HepG2 (cell line): ENCODE results near the gene DCN. TPM values are rescaled to one million over a fixed set of nuclear protein-coding genes. Genes with fewer than 3 reads are reported as not detected.

Experiments used
- ATAC-seq: fragments of 200-7000 bp; cut with Tn5 transposase; 3 replicates; pipeline ENCODE4 v1.9.1; 2020; ENCODE audit warnings: mild to moderate bottlenecking, moderate library complexity
- BruUV-seq: library from RNA; stranded (reverse); fragments of 400-500 nt; replicated peaks from 2 replicates; lab custom pipeline; 2021; lab: Mats Ljungman, UMichigan
- CTCF ChIA-PET: fragments of 300-600 bp; formaldehyde crosslinking; extraction: SDS; loops from one replicate; lab custom pipeline; 2021; ENCODE audit warnings: low total read pairs, inconsistent platforms, low intra/inter-chr PET ratio; lab: Yijun Ruan, JAX
- POLR2A ChIA-PET: fragments of 350-600 bp; sonication (Branson Sonifier 250); formaldehyde crosslinking; loops from one replicate; lab custom pipeline; 2020; ENCODE audit warnings: antibody characterized with exemption, inconsistent platforms; lab: Yijun Ruan, JAX
- DNase-seq: peaks from one replicate; pipeline ENCODE4 v3.0.0-alpha.2; 2015; ENCODE audit warnings: low spot score
- FAIRE-seq: peaks from 3 replicates; lab custom pipeline; 2011; peaks lifted over from hg19 to GRCh38; lab: Jason Lieb, UNC
- H2AFZ ChIP-seq: one replicate; pipeline ENCODE4 v1.6.1; 2011; ENCODE audit warnings: low read length, inconsistent platforms
- H3K27ac ChIP-seq: fragments of 300-600 bp; 3 replicates; pipeline ENCODE4 v1.8.0; 2011; ENCODE audit warnings: mixed run types, mild to moderate bottlenecking, mixed read lengths, low read length, inconsistent platforms; ENCODE audit not compliant: insufficient read depth; ENCODE audit errors: extremely low read length
- H3K27me3 ChIP-seq, 2 experiments: fragments of 200-600 bp in 1 of 2; 2 replicates in 1 of 2; 3 replicates in 1 of 2; pipeline versions ENCODE4 v1.6.0 to v1.8.0; 2011; ENCODE audit warnings: low read length in 2 of 2, mild to moderate bottlenecking in 2 of 2, moderate library complexity in 2 of 2, inconsistent platforms in 1 of 2; ENCODE audit not compliant: insufficient read depth in 2 of 2, control insufficient read depth in 1 of 2
- H3K36me3 ChIP-seq, 2 experiments: fragments of 200-600 bp in 1 of 2; replicated peaks in 1 of 2; 2 replicates in 1 of 2; 3 replicates in 1 of 2; pipeline versions ENCODE4 v1.5.1 to v1.8.0; 2011; ENCODE audit warnings: low read length in 2 of 2, inconsistent platforms in 1 of 2; ENCODE audit not compliant: insufficient read depth in 2 of 2, control insufficient read depth in 1 of 2
- H3K4me1 ChIP-seq: 2 replicates; pipeline ENCODE4 v1.5.1; 2012; ENCODE audit warnings: low read length, inconsistent platforms; ENCODE audit not compliant: insufficient read depth
- H3K4me2 ChIP-seq: 2 replicates; pipeline ENCODE4 v1.6.0; 2011; ENCODE audit warnings: low read depth, low read length, inconsistent platforms
- H3K4me3 ChIP-seq, 3 experiments: fragments of 200-600 bp in 1 of 3; sonication (generic), shearing (Covaris generic) in 1 of 3; replicated peaks in 1 of 3; 2 replicates each; pipeline ENCODE4 v1.5.1; 2011 to 2016; ENCODE audit warnings: low read length in 3 of 3, inconsistent platforms in 2 of 3, low read depth in 2 of 3, mild to moderate bottlenecking in 2 of 3, control low read depth in 1 of 3, mixed read lengths in 1 of 3; ENCODE audit not compliant: insufficient read depth in 1 of 3
- H3K79me2 ChIP-seq: one replicate; pipeline ENCODE4 v1.6.1; 2011; ENCODE audit warnings: low read length, inconsistent platforms; ENCODE audit not compliant: insufficient read depth
- H3K9ac ChIP-seq: 2 replicates; pipeline ENCODE4 v1.6.0; 2011; ENCODE audit warnings: mild to moderate bottlenecking, low read depth, low read length, inconsistent platforms; ENCODE audit not compliant: insufficient read depth
- H3K9me3 ChIP-seq: 2 replicates; pipeline ENCODE4 v1.5.1; 2012; ENCODE audit warnings: mild to moderate bottlenecking, low read length
- H4K20me1 ChIP-seq: 2 replicates; pipeline ENCODE4 v1.6.0; 2011; ENCODE audit warnings: inconsistent platforms, mild to moderate bottlenecking, low read length, moderate library complexity; ENCODE audit not compliant: insufficient read depth
- ARNT ChIP-seq: fragments of 450-650 bp; IDR thresholded peaks from 2 replicates; pipeline ENCODE4 v1.6.1; 2017
- CEBPG ChIP-seq: IDR thresholded peaks from 2 replicates; pipeline ENCODE4 v1.6.1; 2016
- ERF ChIP-seq: IDR thresholded peaks from 2 replicates; pipeline ENCODE4 v1.6.1; 2018; ENCODE audit warnings: missing biosample characterization, missing genetic modification reagents
- GTF3A ChIP-seq: sonication (generic); formaldehyde crosslinking; conservative IDR thresholded peaks from 2 replicates; pipeline ENCODE4 v1.4.0; 2020; ENCODE audit warnings: mild to moderate bottlenecking, missing genetic modification reagents
- HIVEP1 ChIP-seq: sonication (generic); formaldehyde crosslinking; IDR thresholded peaks from 2 replicates; pipeline ENCODE4 v1.4.0; 2020; ENCODE audit warnings: mild to moderate bottlenecking, missing genetic modification reagents
- KDM5B ChIP-seq: sonication (generic); formaldehyde crosslinking; IDR thresholded peaks from 2 replicates; pipeline ENCODE4 v1.4.0; 2020; ENCODE audit warnings: missing genetic modification reagents, mild to moderate bottlenecking, borderline replicate concordance
- NFYC ChIP-seq: IDR thresholded peaks from 2 replicates; pipeline ENCODE4 v1.6.1; 2016; ENCODE audit warnings: missing genetic modification reagents, missing compliant biosample characterization
- REST ChIP-seq, 2 experiments: IDR thresholded peaks; 2 replicates each; pipeline ENCODE4 v1.6.1; 2011 to 2012; ENCODE audit warnings: low read length in 2 of 2, borderline replicate concordance in 1 of 2, low read depth in 1 of 2, mild to moderate bottlenecking in 1 of 2, moderate library complexity in 1 of 2
- RORA ChIP-seq: sonication (generic); formaldehyde crosslinking; IDR thresholded peaks from 2 replicates; pipeline ENCODE4 v1.5.0; 2020; ENCODE audit warnings: mild to moderate bottlenecking, missing genetic modification reagents, moderate library complexity
- TARDBP ChIP-seq: sonication (generic); formaldehyde crosslinking; IDR thresholded peaks from 2 replicates; pipeline ENCODE4 v1.8.0; 2022; ENCODE audit warnings: mild to moderate bottlenecking, missing genetic modification reagents
- THAP9 ChIP-seq: sonication (generic); formaldehyde crosslinking; IDR thresholded peaks from 2 replicates; pipeline ENCODE4; 2020; ENCODE audit warnings: missing genetic modification reagents, mild to moderate bottlenecking, borderline replicate concordance
- ZFYVE20 ChIP-seq: sonication (generic); formaldehyde crosslinking; IDR thresholded peaks from 2 replicates; pipeline ENCODE4 v1.8.0; 2023; ENCODE audit warnings: low read depth, mild to moderate bottlenecking, moderate library complexity, missing genetic modification reagents, borderline replicate concordance
- ZGPAT ChIP-seq: IDR thresholded peaks from 2 replicates; pipeline ENCODE4 v1.6.1; 2016; ENCODE audit warnings: mild to moderate bottlenecking
- ZMYM2 ChIP-seq: sonication (generic); formaldehyde crosslinking; IDR thresholded peaks from 2 replicates; pipeline ENCODE4 v1.8.0; 2022; ENCODE audit warnings: mild to moderate bottlenecking, missing genetic modification reagents
- ZNF136 ChIP-seq: sonication (generic); formaldehyde crosslinking; IDR thresholded peaks from 2 replicates; pipeline ENCODE4 v1.8.1; 2022; ENCODE audit warnings: low read depth, mild to moderate bottlenecking, moderate library complexity, missing genetic modification reagents
- ZNF329 ChIP-seq: sonication (generic); formaldehyde crosslinking; IDR thresholded peaks from 2 replicates; pipeline ENCODE4 v1.9.0; 2021; ENCODE audit warnings: low read depth, mild to moderate bottlenecking, missing genetic modification reagents
- ZNF33A ChIP-seq: sonication (generic); formaldehyde crosslinking; IDR thresholded peaks from 2 replicates; pipeline ENCODE4 v1.5.1; 2020; ENCODE audit warnings: missing genetic modification reagents, mild to moderate bottlenecking, moderate library complexity, borderline replicate concordance
- ZNF776 ChIP-seq: sonication (generic); formaldehyde crosslinking; IDR thresholded peaks from 2 replicates; pipeline ENCODE4 v1.4.0; 2020; ENCODE audit warnings: mild to moderate bottlenecking, missing genetic modification reagents
- ZZZ3 ChIP-seq: sonication (generic); formaldehyde crosslinking; IDR thresholded peaks from 2 replicates; pipeline ENCODE4 v1.4.0; 2020; ENCODE audit warnings: missing genetic modification reagents, mild to moderate bottlenecking, borderline replicate concordance
- WGBS: methylation state at CpG from one replicate; pipeline ENCODE4 v1.1.6; 2017; ENCODE audit warnings: low lambda C conversion rate; 5-methylcytosine and 5-hydroxymethylcytosine counted together
- in situ Hi-C: cut with HindIII; loops from 2 replicates; pipeline ENCODE4 v1.10.0; 2017; ENCODE audit warnings: low pct_unique_long_range_greater_than_20kb; ENCODE audit not compliant: extremely low pct_ligation_motif_present
- intact Hi-C: fragments of 100-400 bp; cut with micrococcal nuclease; formaldehyde crosslinking; loops from one replicate; pipeline ENCODE4 v1.10.0; 2022; ENCODE audit not compliant: unreplicated experiment
- polyA plus RNA-seq, 8 experiments: library from polyadenylated mRNA; depleted of rRNA in 3 of 8; stranded (reverse) in 7 of 8; unstranded in 1 of 8; fragments of >200 nt; fragmentation: Illumina TruSeq in 4 of 8; extraction: Trizol in 4 of 8; gene quantifications; 2 replicates each; pipeline versions ENCODE4 v1.2.1 to v1.2.3, GENCODE V29; 2011 to 2016; ENCODE audit warnings: low read depth in 4 of 8, missing spikeins in 1 of 8, mixed read lengths in 1 of 8; ENCODE audit not compliant: insufficient read depth in 1 of 8
- total RNA-seq, 5 experiments: library from RNA; depleted of rRNA; stranded (reverse); fragments of >200 nt; fragmentation: Illumina TruSeq; extraction: Trizol; gene quantifications; 2 replicates each; pipeline ENCODE4 v1.2.3, GENCODE V29; 2016; ENCODE audit warnings: low read depth in 1 of 5

DCN gene
- total and polyA plus RNA-seq, 2 of the 13 experiments (the other 11 are each of a cell fraction or from before 2014, with no cell fraction given): not detected

- FAIRE-seq: no peak
- H3K36me3 ChIP-seq: no peaks in the 10 kb centered on the region
Observed at GRCh38 chr12:91191513-91192111, 9.0 kb upstream of the DCN start.

More at GRCh38 chr12:91191513-91192111, 9.0 kb upstream of the DCN start:
- ATAC-seq (no peak), DNase-seq (no peak)
- intact Hi-C loops: no loop called here
- no peak overlapping the region for H3K27ac ChIP-seq
- TF ChIP-seq THAP9 (CRISPR knock-in tag): no peak
- TF ChIP-seq NFYC (CRISPR knock-in tag): no peak
- no peak for TF ChIP-seq ARNT
- TF ChIP-seq ZNF136: no peak
- TF ChIP-seq ZZZ3: no peak
- TF ChIP-seq ERF (CRISPR knock-in tag): no peak
- TF ChIP-seq RORA (CRISPR knock-in tag): no peak
- TF ChIP-seq ZNF776 (CRISPR knock-in tag): no peak
- TF ChIP-seq TARDBP: no peak
- TF ChIP-seq REST (IDR thresholded peaks at IDR 0.05; ENCODE audit: borderline replicate concordance in 1 of 2, low read depth in 1 of 2, low read length in 2 of 2): no peak
- TF ChIP-seq CEBPG (CRISPR knock-in tag): no peak
- TF ChIP-seq ZMYM2 (CRISPR knock-in tag): no peak
- TF ChIP-seq ZNF329 (CRISPR knock-in tag): no peak
- no peak for TF ChIP-seq HIVEP1 (CRISPR knock-in tag)
- no peak for TF ChIP-seq ZFYVE20
- no peak for TF ChIP-seq GTF3A (CRISPR knock-in tag)
- TF ChIP-seq ZNF33A: no peak
- TF ChIP-seq KDM5B (CRISPR knock-in tag): no peak
- no peak for TF ChIP-seq ZGPAT (CRISPR knock-in tag)
- POLR2A ChIA-PET: no interaction called here
- H3K4me3 ChIP-seq: no peak overlapping the region
- H3K4me1 ChIP-seq: no peaks in the 10 kb centered on the region
- H3K79me2 ChIP-seq: no peaks in the 10 kb centered on the region
- no peak overlapping the region for H2AFZ ChIP-seq
- no peaks in the 10 kb centered on the region for H4K20me1 ChIP-seq
- WGBS: 1% methylated on average over 2 of the region's 2 CpGs
- no TSS peak for BruUV-seq
- H3K9ac ChIP-seq: no peak overlapping the region
- CTCF ChIA-PET: no interaction called here
- H3K4me2 ChIP-seq: no peak overlapping the region
- H3K9me3 ChIP-seq: peaks cover 26% of the 10 kb centered on the region
- no peaks in the 10 kb centered on the region for H3K27me3 ChIP-seq
- in situ Hi-C loops: no loop called here
